ENCODE results near the gene HNRNPC. TPM values are rescaled to one million over a fixed set of nuclear protein-coding genes. Genes with fewer than 3 reads are reported as not detected.

The HNRNPC gene
- total RNA-seq, 4 donors from 2014 or later, result 380 to 454 (median 419) TPM

DNA sequence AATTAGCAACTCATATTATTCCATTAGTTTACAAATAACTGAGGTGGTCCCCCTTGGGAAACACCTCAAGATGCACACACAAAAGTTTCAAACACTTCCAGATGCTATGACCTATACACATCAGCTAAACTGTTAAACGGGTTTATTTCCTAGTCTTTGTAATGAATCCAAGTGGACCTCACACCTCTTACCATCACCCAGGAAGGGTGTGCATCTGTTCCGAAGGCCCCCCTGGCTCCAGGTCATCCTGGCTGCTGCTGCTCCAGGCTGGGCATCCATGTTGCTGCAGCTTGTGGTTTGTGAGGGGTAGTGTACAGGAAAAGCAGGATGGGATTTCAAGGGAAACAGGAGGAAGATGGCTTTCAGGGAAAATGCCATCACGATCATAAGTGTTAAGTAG lies 6.8 kb downstream of the HNRNPC start:
- Histone ChIP-seq H3K27me3 (no peaks in the 10 kb centered on the region), H3K9me3 (no peaks in the 10 kb centered on the region), H3K4me3 (replicated peaks in 1 of 3) (no peak overlapping the region), H3K4me1 (peaks cover 44 to 46% of the 10 kb centered on the region in 2 donors), H3K36me3 (peaks cover 17 to 19% of the 10 kb centered on the region in 2 donors), H3K27ac (no peak overlapping the region)
- no peak for DNase-seq
- intact Hi-C loops (cut with DNase I), result loop anchor here (10.0 kb wide), 1 partner anchor 122 kb away; the partner anchor contains the start of gene SUPT16H
- no peak for TF ChIP-seq POLR2A (IDR thresholded peaks at IDR 0.05)
- TF ChIP-seq, protein P1, sequence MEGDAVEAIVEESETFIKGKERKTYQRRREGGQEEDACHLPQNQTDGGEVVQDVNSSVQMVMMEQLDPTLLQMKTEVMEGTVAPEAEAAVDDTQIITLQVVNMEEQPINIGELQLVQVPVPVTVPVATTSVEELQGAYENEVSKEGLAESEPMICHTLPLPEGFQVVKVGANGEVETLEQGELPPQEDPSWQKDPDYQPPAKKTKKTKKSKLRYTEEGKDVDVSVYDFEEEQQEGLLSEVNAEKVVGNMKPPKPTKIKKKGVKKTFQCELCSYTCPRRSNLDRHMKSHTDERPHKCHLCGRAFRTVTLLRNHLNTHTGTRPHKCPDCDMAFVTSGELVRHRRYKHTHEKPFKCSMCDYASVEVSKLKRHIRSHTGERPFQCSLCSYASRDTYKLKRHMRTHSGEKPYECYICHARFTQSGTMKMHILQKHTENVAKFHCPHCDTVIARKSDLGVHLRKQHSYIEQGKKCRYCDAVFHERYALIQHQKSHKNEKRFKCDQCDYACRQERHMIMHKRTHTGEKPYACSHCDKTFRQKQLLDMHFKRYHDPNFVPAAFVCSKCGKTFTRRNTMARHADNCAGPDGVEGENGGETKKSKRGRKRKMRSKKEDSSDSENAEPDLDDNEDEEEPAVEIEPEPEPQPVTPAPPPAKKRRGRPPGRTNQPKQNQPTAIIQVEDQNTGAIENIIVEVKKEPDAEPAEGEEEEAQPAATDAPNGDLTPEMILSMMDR (IDR thresholded peaks at IDR 0.05), result no peak
- WGBS, 2 donors, result 66 to 67% methylated on average over 3 of the region's 3 CpGs

DNA sequence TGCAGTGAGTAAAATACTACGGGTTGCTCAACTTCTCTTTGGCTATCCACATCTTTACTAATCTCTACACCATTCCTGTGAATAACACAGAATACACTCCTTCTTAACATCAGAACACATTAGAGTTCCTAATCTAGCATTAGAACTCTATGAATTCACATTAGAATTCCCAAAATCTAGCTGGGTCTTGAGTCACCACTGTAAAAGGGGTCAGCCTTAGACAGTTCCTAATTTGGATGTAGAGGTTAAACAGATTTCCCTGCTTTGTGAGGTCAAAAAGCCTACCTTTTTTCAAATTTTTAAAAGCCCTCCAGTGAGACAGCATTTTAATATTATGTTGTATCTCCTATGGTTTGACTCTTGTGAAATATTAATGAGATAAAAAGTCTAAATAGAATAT lies 7.4 kb downstream of the HNRNPC start:
- Histone ChIP-seq H3K27me3 (no peaks in the 10 kb centered on the region), H3K9me3 (no peaks in the 10 kb centered on the region), H3K4me1 (peaks cover 41 to 46% of the 10 kb centered on the region in 2 donors), H3K27ac (no peak overlapping the region), H3K4me3 (replicated peaks in 1 of 3) (no peak overlapping the region), H3K36me3 (peaks cover 17 to 19% of the 10 kb centered on the region in 2 donors)
- 68 to 83% methylated on average over 1 of the region's 1 CpG for WGBS, 2 donors
- no peak for DNase-seq
- TF ChIP-seq, protein P1 (IDR thresholded peaks at IDR 0.05), result no peak
- no peak for TF ChIP-seq POLR2A (IDR thresholded peaks at IDR 0.05)
- intact Hi-C loops (cut with DNase I), result loop anchor here (10.0 kb wide), 1 partner anchor 123 kb away; the partner anchor contains the start of gene SUPT16H

DNA sequence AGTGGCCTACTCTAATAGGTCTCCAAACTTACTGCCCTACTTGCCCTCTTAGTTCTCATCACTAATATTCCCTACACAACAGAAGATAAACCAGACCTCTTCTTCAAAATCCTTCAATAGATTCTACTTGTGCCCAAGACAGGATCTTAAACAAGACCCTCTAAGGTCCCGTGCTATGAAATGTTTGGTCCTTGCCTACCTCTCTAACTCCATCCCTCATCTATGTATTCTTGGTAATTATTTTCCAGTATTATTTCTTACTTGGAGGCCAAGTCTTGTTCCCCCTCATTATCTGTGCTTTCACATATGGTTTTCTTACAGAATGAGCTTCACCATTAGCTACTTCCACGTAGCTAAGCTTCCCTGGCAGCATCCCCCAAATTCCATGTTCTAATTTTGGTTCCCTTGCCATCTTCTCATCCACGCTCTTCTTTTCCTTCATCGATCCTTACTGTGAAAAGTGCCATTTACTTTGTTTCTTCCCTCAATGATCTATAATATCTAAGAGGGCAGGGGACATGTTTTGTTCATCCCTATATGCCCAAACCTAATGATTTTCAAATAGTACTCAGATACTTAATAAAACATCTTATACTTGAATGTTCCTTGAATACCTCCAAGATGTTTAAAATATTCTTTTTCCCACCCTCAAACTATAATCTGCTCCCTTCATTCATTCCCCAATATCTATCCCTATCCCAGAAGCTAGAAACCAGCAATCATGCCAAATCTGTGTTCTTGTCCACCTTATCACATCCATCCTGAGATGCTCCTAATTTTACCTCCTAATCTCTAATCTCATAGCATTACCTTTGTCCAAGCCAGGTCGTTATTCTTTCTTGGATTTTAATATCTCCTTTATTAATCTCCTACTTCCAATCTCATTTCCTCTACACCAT lies 10.1 kb downstream of the HNRNPC start:
- Histone ChIP-seq H3K4me3 (replicated peaks in 1 of 3) (no peak overlapping the region), H3K36me3 (peaks cover 16 to 20% of the 10 kb centered on the region in 2 donors), H3K4me1 (peaks cover 41 to 44% of the 10 kb centered on the region in 2 donors), H3K27ac (no peak overlapping the region), H3K9me3 (no peaks in the 10 kb centered on the region), H3K27me3 (no peaks in the 10 kb centered on the region)
- DNase-seq, result no peak
- TF ChIP-seq POLR2A (IDR thresholded peaks at IDR 0.05), result no peak
- TF ChIP-seq, protein P1 (IDR thresholded peaks at IDR 0.05), result no peak
- WGBS, 2 donors, result 93 to 94% methylated on average over 5 of the region's 5 CpGs
- intact Hi-C loops (cut with DNase I), result no loop called here

DNA sequence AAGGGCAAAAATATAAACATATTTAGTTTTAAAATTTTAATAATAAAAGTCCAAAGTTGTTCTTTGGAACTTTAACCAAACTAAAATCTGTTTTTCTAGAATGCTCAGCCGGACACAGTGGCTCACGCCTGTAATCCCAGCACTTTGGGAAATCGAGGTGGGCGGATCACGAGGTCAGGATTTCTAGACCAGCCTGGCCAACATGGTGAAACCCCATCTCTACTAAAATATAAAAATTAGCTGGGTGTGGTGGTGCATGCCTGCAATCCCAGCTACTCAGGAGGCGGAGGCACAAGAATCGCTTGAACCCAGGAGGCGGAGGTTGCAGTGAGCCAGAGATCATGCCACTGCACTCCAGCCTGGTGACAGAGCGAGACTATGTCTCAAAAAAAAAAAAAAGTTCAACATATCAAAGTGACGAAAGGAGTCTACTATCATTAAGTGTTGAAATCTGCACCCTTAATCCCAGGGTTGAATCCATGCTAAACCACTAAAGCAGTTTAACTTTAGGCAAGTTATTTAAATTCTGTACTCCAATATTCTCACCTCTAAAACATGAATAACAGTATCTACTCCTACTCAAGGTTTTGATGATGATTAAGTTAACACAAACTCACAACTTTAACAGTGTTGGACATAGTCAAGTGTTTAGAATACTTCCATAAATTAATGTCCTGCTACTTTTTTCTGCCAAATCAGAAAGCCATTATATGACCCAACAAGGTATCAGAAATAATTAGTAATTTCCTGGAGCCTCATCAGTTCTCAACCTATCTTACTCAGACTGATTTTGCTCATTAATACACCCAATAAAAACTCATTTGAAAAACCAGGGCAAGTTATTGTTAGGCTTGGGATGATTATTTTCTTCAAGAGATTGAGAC lies 11.0 kb downstream of the HNRNPC start:
- peaks cover 16 to 20% of the 10 kb centered on the region in 2 donors for H3K36me3 ChIP-seq
- 88 to 91% methylated on average over 10 of the region's 10 CpGs for WGBS, 2 donors
- no peak overlapping the region for H3K4me3 ChIP-seq (replicated peaks in 1 of 3)
- TF ChIP-seq, protein P1 (IDR thresholded peaks at IDR 0.05), result no peak
- TF ChIP-seq POLR2A (IDR thresholded peaks at IDR 0.05), result no peak
- no peak for DNase-seq
- no peaks in the 10 kb centered on the region for H3K27me3 ChIP-seq
- no peak overlapping the region for H3K27ac ChIP-seq
- no peaks in the 10 kb centered on the region for H3K9me3 ChIP-seq
- intact Hi-C loops (cut with DNase I), result no loop called here
- H3K4me1 ChIP-seq, result peaks cover 32 to 36% of the 10 kb centered on the region in 2 donors

Data from thyroid gland (tissue), 4 donors.